Erythroblast (primary cell): ENCODE data around the gene GFY.

Source experiments
- GATA1 ChIP-seq: IDR thresholded peaks from 2 replicates; pipeline ENCODE4 v1.6.1; 2011; ENCODE audit warnings: low read depth, mild to moderate bottlenecking, control low read depth, low read length, moderate library complexity
- POLR2A ChIP-seq: IDR thresholded peaks from 2 replicates; pipeline ENCODE4 v1.6.1; 2011; ENCODE audit warnings: mild to moderate bottlenecking, low read length

GRCh38 chr19:49465371-49465770 is 40.2 kb downstream of the GFY start:
- TF ChIP-seq POLR2A (no peak), GATA1 (no peak)
